A673 (cell line): ENCODE data around the gene ESAM. TPM values are rescaled to one million over a fixed set of nuclear protein-coding genes. Genes with fewer than 3 reads are reported as not detected.

ENCODE experiments used
- BruUV-seq: library from RNA; stranded (reverse); fragments of 400-500 nt; replicated peaks from 2 replicates; lab custom pipeline; 2021; lab: Mats Ljungman, UMichigan
- CTCF ChIA-PET: fragments of 300-600 bp; sonication (Branson Sonifier 250); formaldehyde crosslinking; loops from one replicate; lab custom pipeline; 2022; ENCODE audit warnings: antibody characterized with exemption; lab: Charles Lee
- POLR2A ChIA-PET: fragments of 300-600 bp; sonication (Branson Sonifier 250); formaldehyde crosslinking; loops from one replicate; lab custom pipeline; 2022; ENCODE audit warnings: antibody characterized with exemption; ENCODE audit not compliant: low non-redundant PET; lab: Charles Lee
- DNase-seq: peaks from one replicate; pipeline ENCODE4 v3.0.0-alpha.2; 2015; ENCODE audit warnings: low spot score
- H3K27ac ChIP-seq: fragments of 200-600 bp; sonication (generic); 2 replicates; pipeline ENCODE4 v1.5.1; 2016; ENCODE audit warnings: mixed run types, low read depth, mild to moderate bottlenecking, mixed read lengths, antibody characterized with exemption, low read length; ENCODE audit not compliant: poor library complexity, severe bottlenecking
- H3K27me3 ChIP-seq: fragments of 200-600 bp; sonication (generic); replicated peaks from 2 replicates; pipeline ENCODE4 v1.6.1; 2017; ENCODE audit warnings: mixed run types, low read depth, mild to moderate bottlenecking, mixed read lengths, antibody characterized with exemption, low read length; ENCODE audit not compliant: insufficient read depth, poor library complexity
- H3K36me3 ChIP-seq: fragments of 200-600 bp; sonication (generic); 2 replicates; pipeline ENCODE4 v1.6.1; 2016; ENCODE audit warnings: mixed run types, mild to moderate bottlenecking, mixed read lengths, antibody characterized with exemption, low read length; ENCODE audit not compliant: insufficient read depth, poor library complexity, severe bottlenecking
- H3K4me1 ChIP-seq: fragments of 200-600 bp; sonication (generic); 2 replicates; pipeline ENCODE4 v1.6.1; 2017; ENCODE audit warnings: mixed run types, mild to moderate bottlenecking, mixed read lengths, antibody characterized with exemption, low read length; ENCODE audit not compliant: insufficient read depth, poor library complexity, severe bottlenecking
- H3K4me3 ChIP-seq: fragments of 200-600 bp; sonication (generic); 2 replicates; pipeline ENCODE4 v1.5.1; 2016; ENCODE audit warnings: low read depth, mixed run types, mild to moderate bottlenecking, mixed read lengths, low read length; ENCODE audit not compliant: poor library complexity, severe bottlenecking
- H3K9me3 ChIP-seq: fragments of 200-600 bp; sonication (generic); 2 replicates; pipeline ENCODE4 v1.6.1; 2016; ENCODE audit warnings: mixed run types, low read depth, mild to moderate bottlenecking, mixed read lengths, antibody characterized with exemption, low read length; ENCODE audit not compliant: poor library complexity, severe bottlenecking
- EZH2 ChIP-seq: fragments of 200-600 bp; sonication (generic); IDR thresholded peaks from 2 replicates; pipeline ENCODE4 v1.6.1; 2017; ENCODE audit warnings: borderline replicate concordance, low read depth, mild to moderate bottlenecking, mixed read lengths, antibody characterized with exemption, low read length; ENCODE audit not compliant: poor library complexity, severe bottlenecking
- intact Hi-C: fragments of 100-400 bp; cut with micrococcal nuclease; formaldehyde crosslinking; loops from one replicate; pipeline ENCODE4 v1.10.0; 2022; ENCODE audit not compliant: unreplicated experiment
- total RNA-seq: library from RNA; stranded (reverse); gene quantifications from 2 replicates; pipeline ENCODE4 v1.2.3, GENCODE V29; 2021
- TF ChIP-seq, protein P1 (sequence below): fragments of 300-800, 200-600 bp; sonication (generic); conservative IDR thresholded peaks from 2 replicates; pipeline ENCODE4 v1.5.1; 2017; ENCODE audit warnings: low read depth, mild to moderate bottlenecking, antibody characterized with exemption, low read length, moderate library complexity, mixed read lengths

ESAM gene
- total RNA-seq, 1 experiment from 2014 or later: 1.5 TPM

DNA sequence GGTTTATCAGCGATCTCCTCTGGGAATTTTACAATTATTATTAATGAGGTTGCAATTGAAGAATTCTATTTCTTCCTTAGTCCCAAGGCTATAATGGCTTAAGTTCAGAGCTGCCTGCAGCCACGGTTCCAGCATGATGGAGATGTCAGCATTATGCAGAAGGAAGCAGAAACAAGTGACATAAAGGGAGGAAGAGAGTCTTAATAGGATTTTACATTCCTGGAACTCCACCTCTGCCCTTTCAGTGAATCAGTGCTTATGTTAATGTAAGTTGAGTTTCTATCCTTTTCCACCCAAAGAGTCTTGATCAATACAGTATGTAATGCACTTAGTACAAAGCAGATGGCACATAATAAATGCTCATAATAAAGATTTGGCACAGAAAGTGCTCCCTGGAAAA, 34.0 kb downstream of the ESAM start:
- peak; percentile 46 for DNase-seq
- TF ChIP-seq, protein P1, sequence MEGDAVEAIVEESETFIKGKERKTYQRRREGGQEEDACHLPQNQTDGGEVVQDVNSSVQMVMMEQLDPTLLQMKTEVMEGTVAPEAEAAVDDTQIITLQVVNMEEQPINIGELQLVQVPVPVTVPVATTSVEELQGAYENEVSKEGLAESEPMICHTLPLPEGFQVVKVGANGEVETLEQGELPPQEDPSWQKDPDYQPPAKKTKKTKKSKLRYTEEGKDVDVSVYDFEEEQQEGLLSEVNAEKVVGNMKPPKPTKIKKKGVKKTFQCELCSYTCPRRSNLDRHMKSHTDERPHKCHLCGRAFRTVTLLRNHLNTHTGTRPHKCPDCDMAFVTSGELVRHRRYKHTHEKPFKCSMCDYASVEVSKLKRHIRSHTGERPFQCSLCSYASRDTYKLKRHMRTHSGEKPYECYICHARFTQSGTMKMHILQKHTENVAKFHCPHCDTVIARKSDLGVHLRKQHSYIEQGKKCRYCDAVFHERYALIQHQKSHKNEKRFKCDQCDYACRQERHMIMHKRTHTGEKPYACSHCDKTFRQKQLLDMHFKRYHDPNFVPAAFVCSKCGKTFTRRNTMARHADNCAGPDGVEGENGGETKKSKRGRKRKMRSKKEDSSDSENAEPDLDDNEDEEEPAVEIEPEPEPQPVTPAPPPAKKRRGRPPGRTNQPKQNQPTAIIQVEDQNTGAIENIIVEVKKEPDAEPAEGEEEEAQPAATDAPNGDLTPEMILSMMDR: no peak
- TF ChIP-seq EZH2: no peak
- POLR2A ChIA-PET: no interaction called here
- Histone ChIP-seq H3K4me3 (no peak overlapping the region), H3K36me3 (no peaks in the 10 kb centered on the region), H3K4me1 (peaks cover 65% of the 10 kb centered on the region), H3K9me3 (no peaks in the 10 kb centered on the region), H3K27ac (no peak overlapping the region), H3K27me3 (no peaks in the 10 kb centered on the region)
- CTCF ChIA-PET: no interaction called here
- intact Hi-C loops: no loop called here
- no TSS peak for BruUV-seq

DNA sequence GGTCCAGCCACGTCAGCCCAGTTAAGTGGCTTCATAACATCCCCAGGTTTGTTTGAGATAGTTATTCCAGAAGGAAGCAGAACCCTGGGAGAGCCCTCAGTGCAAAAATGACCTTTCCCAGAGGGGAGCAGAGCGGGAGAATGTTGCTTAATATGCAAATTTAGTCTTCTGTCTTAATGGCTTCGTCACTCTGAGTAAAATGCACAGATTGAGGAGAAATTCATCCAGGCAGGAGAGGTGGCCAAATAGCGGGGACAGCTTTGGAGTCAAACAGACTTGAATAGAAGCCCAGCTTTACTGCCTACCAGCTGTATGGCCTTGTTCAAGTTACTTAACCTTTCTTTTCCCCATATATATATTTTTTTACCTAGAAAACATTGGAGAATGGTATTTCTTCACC, 34.6 kb downstream of the ESAM start:
- Histone ChIP-seq H3K9me3 (no peaks in the 10 kb centered on the region), H3K27ac (peak overlapping the region; percentile 17), H3K4me3 (no peak overlapping the region), H3K4me1 (peaks cover 67% of the 10 kb centered on the region), H3K27me3 (no peaks in the 10 kb centered on the region), H3K36me3 (no peaks in the 10 kb centered on the region)
- intact Hi-C loops: no loop called here
- BruUV-seq: no TSS peak
- DNase-seq: no peak
- no peak for TF ChIP-seq EZH2
- ChIA-PET POLR2A (no interaction called here), CTCF (no interaction called here)

GRCh38 chr11:124725719-124726105, 36.4 kb downstream of the ESAM start:
- DNase-seq: peak; percentile 74
- H3K4me3 ChIP-seq: peak overlapping the region; percentile 28

More at GRCh38 chr11:124725719-124726105, 36.4 kb downstream of the ESAM start:
- Histone ChIP-seq H3K36me3 (no peaks in the 10 kb centered on the region), H3K4me1 (peaks cover 68% of the 10 kb centered on the region), H3K27me3 (no peaks in the 10 kb centered on the region), H3K9me3 (no peaks in the 10 kb centered on the region), H3K27ac (peak overlapping the region; percentile 86)
- TF ChIP-seq, protein P1: no peak
- TF ChIP-seq EZH2: no peak
- CTCF ChIA-PET: interaction anchor here (0.5 kb wide), 1 partner anchor 68 kb away, joined by 5 read pairs; no protein-coding TSS in a partner anchor
- intact Hi-C loops: no loop called here
- BruUV-seq: no TSS peak
- POLR2A ChIA-PET: no interaction called here
